OCI-LY7 (cell line): ENCODE results near the gene EPB42. TPM values are rescaled to one million over a fixed set of nuclear protein-coding genes. Genes with fewer than 3 reads are reported as not detected.

Experiments used
- Bru-seq: library from RNA; stranded (reverse); fragments of 400-500 nt; gene quantifications from one replicate; lab custom pipeline; 2021; lab: Mats Ljungman, UMichigan
- BruChase-seq, 2 experiments: library from RNA; stranded (reverse); fragments of 400-500 nt; gene quantifications; one replicate each; lab custom pipeline; 2021; lab: Mats Ljungman, UMichigan
- BruUV-seq: library from RNA; stranded (reverse); fragments of 400-500 nt; replicated peaks from 2 replicates; lab custom pipeline; 2021; lab: Mats Ljungman, UMichigan
- CTCF ChIA-PET: fragments of 300-600 bp; sonication (Branson Sonifier 250); formaldehyde crosslinking; loops from one replicate; lab custom pipeline; 2022; ENCODE audit warnings: antibody characterized with exemption; ENCODE audit not compliant: unreplicated experiment; lab: Charles Lee
- POLR2A ChIA-PET: fragments of 300-600 bp; sonication (Branson Sonifier 250); formaldehyde crosslinking; loops from one replicate; lab custom pipeline; 2022; ENCODE audit warnings: antibody characterized with exemption; lab: Charles Lee
- DNase-seq: peaks from one replicate; pipeline ENCODE4 v3.0.0-alpha.2; 2015; ENCODE audit warnings: low spot score
- H2AFZ ChIP-seq: fragments of 200-600 bp; sonication (generic), shearing (Covaris generic); 2 replicates; pipeline ENCODE4 v1.6.1; 2014; ENCODE audit warnings: mild to moderate bottlenecking, antibody characterized with exemption, low read length, moderate library complexity
- H3K27ac ChIP-seq: fragments of 200-600 bp; sonication (generic); 2 replicates; pipeline ENCODE4 v1.5.1; 2014; ENCODE audit warnings: mixed run types, low read depth, mild to moderate bottlenecking, moderate library complexity, low read length, inconsistent platforms; ENCODE audit not compliant: poor library complexity, severe bottlenecking
- H3K36me3 ChIP-seq: fragments of 200-600 bp; sonication (generic); 2 replicates; pipeline ENCODE4 v1.6.1; 2014; ENCODE audit warnings: mild to moderate bottlenecking, antibody characterized with exemption, low read length, moderate library complexity, mixed read lengths; ENCODE audit not compliant: insufficient read depth
- H3K4me1 ChIP-seq: fragments of 200-600 bp; sonication (generic); 2 replicates; pipeline ENCODE4 v1.5.1; 2014; ENCODE audit warnings: mild to moderate bottlenecking, low read length; ENCODE audit not compliant: insufficient read depth, poor library complexity, severe bottlenecking
- H3K4me2 ChIP-seq: fragments of 200-600 bp; sonication (generic); 2 replicates; pipeline ENCODE4 v1.6.1; 2014; ENCODE audit warnings: mild to moderate bottlenecking, low read length
- H3K4me3 ChIP-seq: fragments of 200-600 bp; sonication (generic); 2 replicates; pipeline ENCODE4 v1.5.1; 2014; ENCODE audit warnings: mild to moderate bottlenecking, low read depth, low read length; ENCODE audit not compliant: poor library complexity, severe bottlenecking
- H3K79me2 ChIP-seq: fragments of 200-600 bp; sonication (generic); 2 replicates; pipeline ENCODE4 v1.6.1; 2016; ENCODE audit warnings: low read depth, mild to moderate bottlenecking, low read length, moderate library complexity, mixed read lengths; ENCODE audit not compliant: insufficient read depth
- H3K9me2 ChIP-seq: fragments of 200-600 bp; sonication (generic); 2 replicates; pipeline ENCODE4 v1.6.1; 2016; ENCODE audit warnings: mild to moderate bottlenecking, low read length, mixed read lengths; ENCODE audit not compliant: insufficient read depth
- H3K9me3 ChIP-seq: fragments of 200-600 bp; sonication (generic); 2 replicates; pipeline ENCODE4 v1.6.1; 2014; ENCODE audit warnings: mild to moderate bottlenecking, mixed run types, low read length, mixed read lengths
- H4K20me1 ChIP-seq: fragments of 200-600 bp; sonication (generic); 2 replicates; pipeline ENCODE4 v1.6.1; 2014; ENCODE audit warnings: mild to moderate bottlenecking, antibody characterized with exemption, low read length, moderate library complexity, mixed read lengths; ENCODE audit not compliant: insufficient read depth
- EZH2phosphoT487 ChIP-seq: fragments of 200-600 bp; sonication (generic); IDR thresholded peaks from 2 replicates; pipeline ENCODE4 v1.6.1; 2018; ENCODE audit warnings: low read depth, borderline replicate concordance, mild to moderate bottlenecking, mixed run types, antibody characterized with exemption, low read length, moderate library complexity, mixed read lengths
- intact Hi-C: fragments of 100-400 bp; cut with micrococcal nuclease; formaldehyde crosslinking; loops from one replicate; pipeline ENCODE4 v1.10.0; 2022; ENCODE audit not compliant: unreplicated experiment
- long read RNA-seq: library from polyadenylated mRNA; stranded (forward); transcript quantifications from one replicate; pipeline ENCODE4 v2.0.0, GENCODE V29; 2022
- total RNA-seq, 2 experiments: library from RNA; depleted of rRNA in 1 of 2; stranded (reverse); fragments of >200 nt in 1 of 2; shearing (Covaris generic) in 1 of 2; gene quantifications; 2 replicates each; pipeline ENCODE4 v1.2.3, GENCODE V29; 2014 to 2022
- TF ChIP-seq, protein P1 (sequence below): fragments of 200-600 bp; sonication (generic); conservative IDR thresholded peaks from 2 replicates; pipeline ENCODE4 v1.5.1; 2014; ENCODE audit warnings: mild to moderate bottlenecking, antibody characterized with exemption, low read length, moderate library complexity, mixed read lengths

EPB42 gene
- not detected in 2 replicates for total RNA-seq (2014; rRNA removed; shearing (Covaris generic))
- total RNA-seq (2022): not detected in 2 replicates
- Bru-seq, nascent RNA: not detected
- not detected for BruChase-seq, experiment 1, labeled RNA remaining after a 6-hour chase
- not detected for BruChase-seq, experiment 2, labeled RNA remaining after a 2-hour chase
- long read RNA-seq: 0 reads

DNA sequence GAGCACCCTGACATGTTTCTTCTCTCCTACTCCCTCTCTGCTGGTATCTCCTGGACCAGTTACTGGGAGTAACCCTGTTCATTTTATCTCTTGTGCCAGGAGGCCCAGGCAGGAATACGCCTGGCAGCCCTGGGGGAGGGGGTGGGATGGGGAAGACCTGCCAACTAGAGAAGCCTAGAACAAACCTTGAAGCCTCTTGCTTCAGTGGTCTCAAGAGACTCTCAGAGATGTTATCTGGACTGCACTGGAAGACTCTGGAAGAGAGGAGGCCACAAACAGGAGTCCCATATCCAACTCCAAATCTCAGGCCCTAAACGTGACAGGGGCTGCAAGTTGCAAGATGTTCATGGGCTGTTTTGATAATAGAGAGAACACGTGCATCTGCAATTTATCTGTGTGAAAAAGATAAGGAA lies at the start of gene EPB42:
Gene EPB42, minus strand, starts transcription at position 28 of the 413 bp plus-strand sequence. CDS start 193 bp downstream, outside the sequence.
- H4K20me1 ChIP-seq: no peaks in the 10 kb centered on the region
- no peak within 1 kb of the TSS for H3K4me2 ChIP-seq
- intact Hi-C loops: no loop called here
- CTCF ChIA-PET: no interaction called here
- H3K79me2 ChIP-seq: no peaks in the 10 kb centered on the region
- H3K9me3 ChIP-seq: no peaks in the 10 kb centered on the region
- no TSS peak for BruUV-seq
- no peak for DNase-seq
- no peak within 1 kb of the TSS for H2AFZ ChIP-seq
- POLR2A ChIA-PET: no interaction called here
- H3K36me3 ChIP-seq: no peaks in the 10 kb centered on the region
- no peak within 1 kb of the TSS for H3K27ac ChIP-seq
- TF ChIP-seq, protein P1, sequence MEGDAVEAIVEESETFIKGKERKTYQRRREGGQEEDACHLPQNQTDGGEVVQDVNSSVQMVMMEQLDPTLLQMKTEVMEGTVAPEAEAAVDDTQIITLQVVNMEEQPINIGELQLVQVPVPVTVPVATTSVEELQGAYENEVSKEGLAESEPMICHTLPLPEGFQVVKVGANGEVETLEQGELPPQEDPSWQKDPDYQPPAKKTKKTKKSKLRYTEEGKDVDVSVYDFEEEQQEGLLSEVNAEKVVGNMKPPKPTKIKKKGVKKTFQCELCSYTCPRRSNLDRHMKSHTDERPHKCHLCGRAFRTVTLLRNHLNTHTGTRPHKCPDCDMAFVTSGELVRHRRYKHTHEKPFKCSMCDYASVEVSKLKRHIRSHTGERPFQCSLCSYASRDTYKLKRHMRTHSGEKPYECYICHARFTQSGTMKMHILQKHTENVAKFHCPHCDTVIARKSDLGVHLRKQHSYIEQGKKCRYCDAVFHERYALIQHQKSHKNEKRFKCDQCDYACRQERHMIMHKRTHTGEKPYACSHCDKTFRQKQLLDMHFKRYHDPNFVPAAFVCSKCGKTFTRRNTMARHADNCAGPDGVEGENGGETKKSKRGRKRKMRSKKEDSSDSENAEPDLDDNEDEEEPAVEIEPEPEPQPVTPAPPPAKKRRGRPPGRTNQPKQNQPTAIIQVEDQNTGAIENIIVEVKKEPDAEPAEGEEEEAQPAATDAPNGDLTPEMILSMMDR: no peak
- TF ChIP-seq EZH2phosphoT487: no peak
- H3K9me2 ChIP-seq: no peaks in the 10 kb centered on the region
- no peaks in the 10 kb centered on the region for H3K4me1 ChIP-seq
- no peak within 1 kb of the TSS for H3K4me3 ChIP-seq

DNA sequence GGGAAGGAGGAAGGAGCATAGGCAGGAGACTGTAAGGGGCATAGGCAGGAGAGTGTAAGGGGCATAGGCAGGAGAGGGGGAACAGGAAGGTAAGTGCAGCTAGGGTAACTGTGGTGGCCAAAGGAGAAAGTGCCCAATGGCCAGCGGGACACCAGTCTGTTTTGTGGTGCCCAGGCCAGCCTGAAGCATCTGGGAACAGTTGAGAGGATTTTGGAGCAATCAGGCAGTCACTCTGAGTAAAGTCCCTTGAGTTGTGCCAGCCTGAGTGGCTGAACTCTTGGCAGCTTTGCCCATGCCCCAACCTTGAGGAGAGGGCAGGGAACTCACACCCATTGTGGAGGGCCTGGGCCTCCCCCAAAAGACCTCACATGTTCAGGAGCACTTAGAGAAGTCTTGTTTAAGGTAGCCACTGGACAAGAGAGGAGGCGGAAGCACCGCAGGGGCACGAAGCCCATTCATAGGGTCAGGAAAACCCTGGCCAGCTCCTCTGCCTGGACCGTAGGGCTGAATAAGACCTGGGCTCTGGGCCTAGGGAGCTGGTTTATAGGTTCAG lies 49.4 kb upstream of the EPB42 start:
- BruUV-seq: no TSS peak
- H3K79me2 ChIP-seq: no peaks in the 10 kb centered on the region
- no peak overlapping the region for H2AFZ ChIP-seq

More for the DNA sequence above, 49.4 kb upstream of the EPB42 start:
- Histone ChIP-seq H4K20me1 (no peaks in the 10 kb centered on the region), H3K4me1 (peaks cover 7% of the 10 kb centered on the region), H3K9me2 (no peaks in the 10 kb centered on the region), H3K9me3 (no peaks in the 10 kb centered on the region), H3K4me2 (no peak overlapping the region), H3K36me3 (no peaks in the 10 kb centered on the region), H3K27ac (no peak overlapping the region), H3K4me3 (no peak overlapping the region)
- TF ChIP-seq, protein P1: no peak
- no peak for TF ChIP-seq EZH2phosphoT487
- ChIA-PET CTCF (interaction anchor here (1.0 kb wide), 1 partner anchor 44 kb away, joined by 3 read pairs; no protein-coding TSS in a partner anchor), POLR2A (interaction anchor here (0.6 kb wide), 1 partner anchor 23 kb away, joined by 3 read pairs; no protein-coding TSS in a partner anchor)
- intact Hi-C loops: no loop called here
- DNase-seq: no peak
